ENCODE data around the gene KRT7. TPM values are rescaled to one million over a fixed set of nuclear protein-coding genes. Genes with fewer than 3 reads are reported as not detected.

Gene KRT7
- total and polyA plus RNA-seq, 9 donors, result 0.31 to 7.1 (median 1.2) TPM

GRCh38 chr12:52199294-52199919 is 33.6 kb upstream of the KRT7 start:
- no peaks in the 10 kb centered on the region for H3K36me3 ChIP-seq (ENCODE audit: control insufficient read depth, insufficient read depth, low read length)
- peaks cover 78% of the 10 kb centered on the region for H3K4me1 ChIP-seq (ENCODE audit: control insufficient read depth, insufficient read depth, low read length)
- no peak overlapping the region for H3K4me3 ChIP-seq (ENCODE audit: low read length)
- no peak for DNase-seq
- H3K27me3 ChIP-seq (ENCODE audit: control insufficient read depth, insufficient read depth, low read length), result peaks cover 10% of the 10 kb centered on the region
- H3K9me3 ChIP-seq (replicated peaks; ENCODE audit: control insufficient read depth, low read depth, low read length), result no peaks in the 10 kb centered on the region
- 68% methylated on average over 8 of the region's 8 CpGs for WGBS (ENCODE audit: insufficient coverage)
- H3K27ac ChIP-seq (ENCODE audit: low read length), result peak overlapping the region; percentile 76

GRCh38 chr12:52200086-52200780 is 32.8 kb upstream of the KRT7 start:
- no peaks in the 10 kb centered on the region for H3K36me3 ChIP-seq (ENCODE audit: control insufficient read depth, insufficient read depth, low read length)
- H3K4me1 ChIP-seq (ENCODE audit: control insufficient read depth, insufficient read depth, low read length), result peaks cover 76% of the 10 kb centered on the region
- H3K27me3 ChIP-seq (ENCODE audit: control insufficient read depth, insufficient read depth, low read length), result peaks cover 10% of the 10 kb centered on the region
- no peak overlapping the region for H3K4me3 ChIP-seq (ENCODE audit: low read length)
- no peak for DNase-seq
- 80% methylated on average over 11 of the region's 13 CpGs for WGBS (ENCODE audit: insufficient coverage)
- peak overlapping the region; percentile 76 for H3K27ac ChIP-seq (ENCODE audit: low read length)
- H3K9me3 ChIP-seq (replicated peaks; ENCODE audit: control insufficient read depth, low read depth, low read length), result no peaks in the 10 kb centered on the region

- DNase-seq, result no peak
- WGBS (ENCODE audit: insufficient coverage), result 58% methylated on average over 11 of the region's 15 CpGs
- no peaks in the 10 kb centered on the region for H3K9me3 ChIP-seq (replicated peaks; ENCODE audit: control insufficient read depth, low read depth, low read length)
- H3K4me1 ChIP-seq (ENCODE audit: control insufficient read depth, insufficient read depth, low read length), result peaks cover 77% of the 10 kb centered on the region
- H3K27ac ChIP-seq (ENCODE audit: low read length), result no peak overlapping the region
- no peak overlapping the region for H3K4me3 ChIP-seq (ENCODE audit: low read length)
- no peaks in the 10 kb centered on the region for H3K36me3 ChIP-seq (ENCODE audit: control insufficient read depth, insufficient read depth, low read length)
- peaks cover 10% of the 10 kb centered on the region for H3K27me3 ChIP-seq (ENCODE audit: control insufficient read depth, insufficient read depth, low read length)
These were observed 32.1 kb upstream of the KRT7 start for GRCh38 chr12:52200781-52201450.

- 36% methylated on average over 1 of the region's 3 CpGs for WGBS (ENCODE audit: insufficient coverage)
- Histone ChIP-seq H3K9me3 (replicated peaks; ENCODE audit: control insufficient read depth, low read depth, low read length) (no peaks in the 10 kb centered on the region), H3K4me1 (ENCODE audit: control insufficient read depth, insufficient read depth, low read length) (peaks cover 82% of the 10 kb centered on the region), H3K4me3 (ENCODE audit: low read length) (no peak overlapping the region), H3K27ac (ENCODE audit: low read length) (no peak overlapping the region), H3K27me3 (ENCODE audit: control insufficient read depth, insufficient read depth, low read length) (peaks cover 10% of the 10 kb centered on the region), H3K36me3 (ENCODE audit: control insufficient read depth, insufficient read depth, low read length) (no peaks in the 10 kb centered on the region)
- DNase-seq, result no peak
These were observed 31.6 kb upstream of the KRT7 start for GRCh38 chr12:52201451-52201839.

GRCh38 chr12:52202361-52203078 is 30.5 kb upstream of the KRT7 start:
- WGBS (ENCODE audit: insufficient coverage), result 19% methylated on average over 8 of the region's 18 CpGs
- peak; percentile 52 for DNase-seq
- Histone ChIP-seq H3K4me1 (ENCODE audit: control insufficient read depth, insufficient read depth, low read length) (peaks cover 89% of the 10 kb centered on the region), H3K36me3 (ENCODE audit: control insufficient read depth, insufficient read depth, low read length) (no peaks in the 10 kb centered on the region), H3K27ac (ENCODE audit: low read length) (peak overlapping the region; percentile 20), H3K4me3 (ENCODE audit: low read length) (no peak overlapping the region), H3K9me3 (replicated peaks; ENCODE audit: control insufficient read depth, low read depth, low read length) (no peaks in the 10 kb centered on the region), H3K27me3 (ENCODE audit: control insufficient read depth, insufficient read depth, low read length) (peaks cover 12% of the 10 kb centered on the region)

- H3K36me3 ChIP-seq (ENCODE audit: control insufficient read depth, insufficient read depth, low read length), result no peaks in the 10 kb centered on the region
- H3K27ac ChIP-seq (ENCODE audit: low read length), result no peak overlapping the region
- peaks cover 15% of the 10 kb centered on the region for H3K27me3 ChIP-seq (ENCODE audit: control insufficient read depth, insufficient read depth, low read length)
- DNase-seq, result peak; percentile 83
- WGBS (ENCODE audit: insufficient coverage), result 58% methylated on average over 5 of the region's 19 CpGs
- no peak overlapping the region for H3K4me3 ChIP-seq (ENCODE audit: low read length)
- H3K9me3 ChIP-seq (replicated peaks; ENCODE audit: control insufficient read depth, low read depth, low read length), result no peaks in the 10 kb centered on the region
- peaks cover 89% of the 10 kb centered on the region for H3K4me1 ChIP-seq (ENCODE audit: control insufficient read depth, insufficient read depth, low read length)
These were observed 29.7 kb upstream of the KRT7 start for GRCh38 chr12:52203079-52203921.

GRCh38 chr12:52204095-52204930 is 28.7 kb upstream of the KRT7 start:
- WGBS (ENCODE audit: insufficient coverage), result 75% methylated on average over 4 of the region's 18 CpGs
- no peak for DNase-seq
- Histone ChIP-seq H3K4me1 (ENCODE audit: control insufficient read depth, insufficient read depth, low read length) (peaks cover 85% of the 10 kb centered on the region), H3K36me3 (ENCODE audit: control insufficient read depth, insufficient read depth, low read length) (no peaks in the 10 kb centered on the region), H3K27ac (ENCODE audit: low read length) (no peak overlapping the region), H3K4me3 (ENCODE audit: low read length) (no peak overlapping the region), H3K27me3 (ENCODE audit: control insufficient read depth, insufficient read depth, low read length) (peaks cover 22% of the 10 kb centered on the region), H3K9me3 (replicated peaks; ENCODE audit: control insufficient read depth, low read depth, low read length) (no peaks in the 10 kb centered on the region)

- no peak overlapping the region for H3K27ac ChIP-seq (ENCODE audit: low read length)
- DNase-seq, result no peak
- no peaks in the 10 kb centered on the region for H3K9me3 ChIP-seq (replicated peaks; ENCODE audit: control insufficient read depth, low read depth, low read length)
- H3K27me3 ChIP-seq (ENCODE audit: control insufficient read depth, insufficient read depth, low read length), result peaks cover 21% of the 10 kb centered on the region
- WGBS (ENCODE audit: insufficient coverage), result 91% methylated on average over 5 of the region's 7 CpGs
- no peak overlapping the region for H3K4me3 ChIP-seq (ENCODE audit: low read length)
- peaks cover 78% of the 10 kb centered on the region for H3K4me1 ChIP-seq (ENCODE audit: control insufficient read depth, insufficient read depth, low read length)
- no peaks in the 10 kb centered on the region for H3K36me3 ChIP-seq (ENCODE audit: control insufficient read depth, insufficient read depth, low read length)
These were observed 28.0 kb upstream of the KRT7 start for GRCh38 chr12:52204931-52205505.
